Left kidney (tissue), 8 donors: ENCODE data around the gene COL19A1. TPM values are rescaled to one million over a fixed set of nuclear protein-coding genes. Genes with fewer than 3 reads are reported as not detected.
"Not testable (repeated sequence)": the region's sequence is repeated elsewhere in the genome, so short reads cannot be mapped to it uniquely, and the experiment has no call there.

Experiments
- DNase-seq: peaks from one replicate; pipeline ENCODE4 v3.0.0-alpha.2; 2013
- long read RNA-seq, 8 donors: transcript quantifications; one replicate each; lab custom pipeline, GENCODE V29; 2026
- polyA plus RNA-seq: library from polyadenylated mRNA; unstranded; fragments of 120-200 nt; gene quantifications from one replicate; pipeline ENCODE4 v1.2.1, GENCODE V29; 2013; ENCODE audit not compliant: insufficient read length

COL19A1 gene
- polyA plus RNA-seq, result 4.0 TPM
- long read RNA-seq, donor 1, result 0 reads
- long read RNA-seq, donor 2, result 0 reads
- long read RNA-seq, donor 3, result 0 reads
- long read RNA-seq, donor 4, result 0 reads
- long read RNA-seq, donor 5, result 0 reads
- long read RNA-seq, donor 6, result 0 reads
- long read RNA-seq, donor 7, result 0 reads
- long read RNA-seq, donor 8, result 0 reads

- peak; percentile 19 for DNase-seq
Observed at GRCh38 chr6:69866351-69866769, at the start of gene COL19A1. Gene COL19A1, plus strand, starts transcription at chr6:69866556. Its CDS starts 13,012 bp downstream, at chr6:69879568.

- no peak for DNase-seq
Observed at GRCh38 chr6:69816569-69816968, 49.8 kb upstream of the COL19A1 start.

DNA sequence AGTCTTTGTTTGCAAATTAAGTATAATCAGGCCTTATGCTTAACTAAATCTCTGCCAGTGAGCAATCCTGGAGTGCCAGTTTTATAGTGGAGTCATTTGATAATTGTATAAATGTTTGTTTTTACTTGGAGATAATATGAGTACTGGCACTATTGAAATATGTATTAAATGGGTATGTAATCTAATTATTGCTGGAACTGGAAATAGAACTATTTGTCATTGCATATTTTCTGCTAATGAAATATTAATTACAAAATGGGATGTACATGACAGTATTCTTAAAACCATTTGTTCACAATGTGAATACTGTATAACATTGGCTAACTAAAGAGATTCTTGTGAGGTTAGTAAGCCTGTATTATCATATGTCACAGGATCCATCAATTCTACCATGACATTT is 49.0 kb upstream of the COL19A1 start:
- no peak for DNase-seq

- no peak for DNase-seq
Observed at GRCh38 chr6:69818223-69818930, 48.0 kb upstream of the COL19A1 start.

DNA sequence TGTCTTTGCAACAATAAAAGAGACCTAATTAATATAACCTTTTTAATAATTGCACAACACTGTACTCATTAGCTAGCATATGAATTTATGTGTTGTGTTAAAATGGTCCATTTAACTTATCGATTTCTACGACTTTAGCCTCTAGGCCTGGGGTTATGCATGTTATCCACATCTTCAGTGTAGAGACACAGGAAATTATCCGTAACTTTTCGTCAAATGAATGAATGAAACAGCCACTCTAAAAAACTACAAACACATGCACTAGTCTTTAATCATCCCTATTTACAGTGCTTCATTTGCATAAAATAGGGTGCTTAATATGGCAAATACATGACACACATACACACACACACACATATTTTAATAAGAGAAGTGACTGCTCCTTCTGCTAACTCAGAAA is 47.2 kb upstream of the COL19A1 start:
- DNase-seq, result no peak

- no peak for DNase-seq
Observed at GRCh38 chr6:69820018-69820417, 46.3 kb upstream of the COL19A1 start.

GRCh38 chr6:69820438-69820837 is 45.9 kb upstream of the COL19A1 start:
- no peak for DNase-seq

DNA sequence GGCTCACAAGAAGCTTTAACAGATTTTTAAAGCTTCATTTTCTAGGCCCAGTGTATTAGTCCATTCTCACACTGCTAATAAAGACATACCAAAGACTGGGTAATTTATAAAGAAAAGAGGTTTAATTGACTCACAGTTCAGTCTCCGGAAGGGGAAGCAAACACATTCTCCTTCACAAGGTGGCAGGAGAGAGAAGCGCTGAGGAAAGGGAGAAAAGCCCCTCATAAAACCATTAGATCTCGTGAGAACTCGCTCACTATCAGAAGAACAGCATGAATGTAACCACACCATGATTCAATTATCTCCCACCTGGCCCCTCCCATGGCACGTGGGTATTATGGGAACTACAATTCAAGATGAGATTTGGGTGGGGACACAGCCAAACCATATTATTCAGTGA is 42.0 kb upstream of the COL19A1 start:
- not testable (repeated sequence) for DNase-seq

DNA sequence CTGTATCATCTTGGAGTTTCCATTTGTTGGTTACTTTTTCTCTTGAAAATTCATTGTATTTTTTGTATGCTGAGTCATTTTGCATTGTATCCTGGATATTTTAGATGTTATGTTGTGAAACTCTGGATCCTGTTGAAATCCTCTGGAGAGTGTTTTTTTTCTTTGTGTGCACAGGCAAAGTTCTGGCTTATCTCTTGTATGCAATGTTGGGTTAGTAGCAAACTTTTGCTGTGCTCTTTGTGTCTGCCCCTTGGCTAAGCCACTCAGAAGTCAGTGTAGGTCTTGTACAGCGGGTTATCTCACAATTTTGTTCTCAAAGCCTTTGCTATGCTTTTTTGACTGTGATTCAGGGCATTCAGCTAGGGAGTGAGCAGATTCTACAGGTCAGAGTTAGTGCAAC is 40.5 kb upstream of the COL19A1 start:
- no peak for DNase-seq

DNA sequence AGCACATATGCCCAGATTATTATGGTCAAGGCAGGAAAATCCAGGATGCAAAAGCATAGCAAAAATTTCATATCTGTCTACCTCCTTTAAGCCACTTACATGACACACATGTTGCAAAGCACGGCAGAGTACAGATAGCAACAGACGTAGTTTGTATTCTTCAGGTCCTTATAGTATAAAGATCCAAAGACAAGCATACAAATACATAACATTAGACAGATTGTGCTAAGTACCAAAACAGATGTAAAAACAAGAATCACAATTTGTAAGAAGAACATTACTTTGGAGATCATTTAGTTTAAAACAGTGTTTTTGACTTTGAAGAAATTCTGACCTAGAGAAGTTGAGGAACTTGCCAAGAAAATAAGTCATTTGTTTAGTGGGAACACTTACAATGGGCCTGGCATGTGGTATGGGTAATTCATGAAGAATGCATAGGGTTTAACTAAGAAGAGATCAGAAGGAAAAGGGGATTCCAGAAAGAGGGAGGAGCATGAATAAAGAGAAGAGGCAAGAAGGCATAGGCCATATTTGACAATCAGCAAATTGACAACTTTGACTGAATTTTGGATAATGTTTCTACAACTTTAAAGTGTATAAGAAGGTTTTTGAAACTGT is 39.0 kb upstream of the COL19A1 start:
- no peak for DNase-seq

GRCh38 chr6:69832558-69832957 is 33.8 kb upstream of the COL19A1 start:
- DNase-seq, result no peak

- peak; percentile 59 for DNase-seq
Observed at GRCh38 chr6:69835414-69836179, 30.8 kb upstream of the COL19A1 start.

DNA sequence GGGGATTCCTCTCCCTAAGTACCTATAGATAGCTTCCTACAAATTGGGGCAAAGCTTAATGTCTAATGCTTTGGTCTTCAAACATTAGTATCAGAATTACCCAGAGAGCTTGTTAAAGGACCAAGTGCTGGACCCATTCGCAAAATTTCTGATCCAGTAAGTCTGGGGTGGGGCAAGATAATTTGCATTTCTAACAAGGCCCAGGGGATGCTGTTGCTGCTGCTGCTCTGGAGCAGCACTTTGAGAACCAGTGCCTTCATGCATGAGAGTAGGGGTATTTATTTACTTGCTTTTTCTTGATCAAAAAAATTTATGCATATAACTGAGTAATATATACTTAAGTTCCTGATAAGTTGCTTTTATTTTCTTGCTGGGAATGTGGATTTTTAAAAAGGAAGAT is 24.5 kb upstream of the COL19A1 start:
- no peak for DNase-seq

DNA sequence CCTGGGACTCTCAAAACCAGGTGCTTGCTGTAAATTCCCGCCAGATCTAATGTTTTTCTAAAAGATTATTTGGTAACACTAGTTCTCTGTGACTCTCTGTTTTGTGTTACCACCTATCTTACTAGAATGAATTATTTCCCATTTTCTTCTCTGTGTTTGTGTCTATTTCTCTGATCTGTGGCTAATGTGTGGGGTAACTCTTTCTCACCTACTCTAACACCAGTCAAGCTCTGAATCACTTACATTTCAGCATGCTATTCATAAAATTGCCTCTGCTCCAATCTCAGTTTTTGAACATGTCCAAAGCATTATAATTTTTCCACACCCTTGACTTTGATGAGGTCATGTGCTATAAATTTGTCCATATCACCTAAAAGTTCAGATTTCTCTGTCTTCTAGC is 23.2 kb upstream of the COL19A1 start:
- no peak for DNase-seq

GRCh38 chr6:69846312-69846711 is 20.0 kb upstream of the COL19A1 start:
- DNase-seq, result no peak

GRCh38 chr6:69846770-69847491 is 19.4 kb upstream of the COL19A1 start:
- DNase-seq, result no peak

DNA sequence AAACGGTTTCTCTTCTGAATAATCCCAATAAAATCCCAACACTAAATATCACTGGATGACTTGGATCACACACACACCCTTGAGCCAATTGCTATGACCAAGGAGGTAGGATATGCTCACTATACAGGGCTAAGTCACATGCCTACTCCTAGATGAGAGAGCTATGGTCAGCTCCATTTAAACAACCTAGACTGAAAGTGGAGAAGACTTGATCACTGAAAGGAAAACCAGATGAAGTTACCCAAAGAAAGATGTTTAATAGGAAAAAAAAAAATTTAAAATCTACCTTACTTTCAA is 18.9 kb upstream of the COL19A1 start:
- no peak for DNase-seq

DNA sequence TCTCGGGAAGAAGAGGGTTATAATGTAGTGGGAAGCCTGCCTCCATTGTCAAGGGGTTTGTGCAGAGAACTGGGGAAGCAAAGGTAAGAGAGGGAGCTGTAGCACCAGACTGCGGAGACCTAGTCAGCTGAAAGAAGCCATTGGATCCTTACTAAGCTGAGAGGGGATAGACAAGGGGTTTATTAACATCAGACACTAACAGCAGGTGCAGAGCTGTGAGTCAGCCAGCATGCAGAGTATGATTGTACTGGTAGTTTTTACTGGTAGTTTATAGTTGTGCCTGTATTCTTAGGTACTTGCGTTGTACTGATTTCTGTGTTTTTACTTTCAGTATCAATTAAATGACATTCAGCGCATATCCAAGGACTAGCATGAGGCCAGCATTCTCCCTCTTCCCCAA is 17.8 kb upstream of the COL19A1 start:
- DNase-seq, result no peak

GRCh38 chr6:69852706-69853105 is 13.7 kb upstream of the COL19A1 start:
- no peak for DNase-seq

GRCh38 chr6:69861986-69862385 is 4.4 kb upstream of the COL19A1 start:
- no peak for DNase-seq

DNA sequence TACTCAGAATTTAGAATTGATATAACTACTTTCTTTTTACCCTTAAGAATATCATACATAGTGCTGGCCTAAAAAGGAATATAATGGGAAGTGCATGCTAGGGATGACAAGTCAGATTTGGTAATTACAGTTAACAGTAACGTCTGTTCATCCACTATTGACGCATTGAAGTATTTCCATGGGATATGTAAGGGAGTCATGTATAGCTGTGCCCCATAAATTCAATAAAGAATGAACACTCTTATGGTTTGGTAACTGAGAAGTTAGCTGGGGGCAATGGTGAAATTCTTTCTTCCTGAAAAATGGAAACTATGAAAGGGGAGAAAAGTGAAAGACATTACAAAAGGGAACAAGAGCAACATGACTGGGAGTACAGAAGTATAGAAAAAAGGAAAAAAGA is 2.6 kb upstream of the COL19A1 start:
- DNase-seq, result no peak

GRCh38 chr6:69865126-69865525 is 1.2 kb upstream of the COL19A1 start:
- DNase-seq, result no peak
